Measurements from ENCODE around the gene USP53.

DNA sequence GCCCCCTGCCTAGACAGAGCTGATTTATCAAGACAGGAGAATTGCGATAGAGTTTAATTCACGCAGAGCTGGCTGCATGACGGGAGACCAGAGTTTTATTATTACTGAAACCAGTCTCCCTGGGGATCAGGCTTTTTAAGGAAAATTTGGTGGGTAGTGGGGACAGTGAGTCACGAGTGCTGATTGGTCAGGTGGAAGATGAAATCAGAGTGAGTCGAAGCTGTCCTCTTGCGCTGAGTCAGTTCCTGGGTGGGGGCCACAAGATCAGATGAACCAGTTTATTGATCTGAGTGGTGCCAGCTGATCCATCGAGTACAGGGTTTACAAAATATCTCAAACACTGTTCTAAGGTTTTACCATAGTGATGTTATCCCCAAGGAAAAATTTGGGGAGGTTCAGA is 40.3 kb upstream of the USP53 start:
- TF ChIP-seq, protein P1, sequence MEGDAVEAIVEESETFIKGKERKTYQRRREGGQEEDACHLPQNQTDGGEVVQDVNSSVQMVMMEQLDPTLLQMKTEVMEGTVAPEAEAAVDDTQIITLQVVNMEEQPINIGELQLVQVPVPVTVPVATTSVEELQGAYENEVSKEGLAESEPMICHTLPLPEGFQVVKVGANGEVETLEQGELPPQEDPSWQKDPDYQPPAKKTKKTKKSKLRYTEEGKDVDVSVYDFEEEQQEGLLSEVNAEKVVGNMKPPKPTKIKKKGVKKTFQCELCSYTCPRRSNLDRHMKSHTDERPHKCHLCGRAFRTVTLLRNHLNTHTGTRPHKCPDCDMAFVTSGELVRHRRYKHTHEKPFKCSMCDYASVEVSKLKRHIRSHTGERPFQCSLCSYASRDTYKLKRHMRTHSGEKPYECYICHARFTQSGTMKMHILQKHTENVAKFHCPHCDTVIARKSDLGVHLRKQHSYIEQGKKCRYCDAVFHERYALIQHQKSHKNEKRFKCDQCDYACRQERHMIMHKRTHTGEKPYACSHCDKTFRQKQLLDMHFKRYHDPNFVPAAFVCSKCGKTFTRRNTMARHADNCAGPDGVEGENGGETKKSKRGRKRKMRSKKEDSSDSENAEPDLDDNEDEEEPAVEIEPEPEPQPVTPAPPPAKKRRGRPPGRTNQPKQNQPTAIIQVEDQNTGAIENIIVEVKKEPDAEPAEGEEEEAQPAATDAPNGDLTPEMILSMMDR (IDR thresholded peaks at IDR 0.05): no peak
- TF ChIP-seq POLR2A (IDR thresholded peaks at IDR 0.05): no peak
- no peak for TF ChIP-seq EP300 (IDR thresholded peaks at IDR 0.05)
- TF ChIP-seq POLR2AphosphoS5 (IDR thresholded peaks at IDR 0.05): no peak

Data from gastroesophageal sphincter (tissue), 3 donors.